Testis (tissue), 3 donors: Measurements from ENCODE around the gene SPRY4. TPM values are rescaled to one million over a fixed set of nuclear protein-coding genes. Genes with fewer than 3 reads are reported as not detected.
"Not testable (repeated sequence)": the region's sequence is repeated elsewhere in the genome, so short reads cannot be mapped to it uniquely, and the experiment has no call there.

Experiments
- DNase-seq: peaks from one replicate; pipeline ENCODE4 v3.0.0-alpha.2; 2019
- H3K27ac ChIP-seq, 2 donors: fragments of 200-600 bp; sonication (generic); one replicate each; pipeline ENCODE4 v1.5.1; 2019
- H3K27me3 ChIP-seq: fragments of 200-600 bp; sonication (generic); one replicate; pipeline ENCODE4 v1.5.1; 2019
- H3K36me3 ChIP-seq: fragments of 200-600 bp; sonication (generic); one replicate; pipeline ENCODE4 v1.5.1; 2017; ENCODE audit warnings: low read depth; ENCODE audit errors: missing control alignments
- H3K4me1 ChIP-seq: fragments of 200-600 bp; sonication (generic); one replicate; pipeline ENCODE4 v1.5.1; 2019
- H3K4me3 ChIP-seq, 2 donors: fragments of 200-600 bp; sonication (generic); one replicate each; pipeline ENCODE4 v1.5.1; 2017 to 2019
- H3K9me3 ChIP-seq: fragments of 200-600 bp; sonication (generic); one replicate; pipeline ENCODE4 v1.5.1; 2017
- POLR2A ChIP-seq: fragments of 450-650 bp; IDR thresholded peaks from one replicate; pipeline ENCODE4 v1.6.1; 2017; ENCODE audit warnings: antibody characterized with exemption, mild to moderate bottlenecking, moderate library complexity
- WGBS, 2 donors: methylation state at CpG; one replicate each; pipeline ENCODE4 v1.1.5; 2018; 5-methylcytosine and 5-hydroxymethylcytosine counted together
- intact Hi-C: fragments of 100-400 bp; cut with DNase I; formaldehyde crosslinking; loops from one replicate; pipeline ENCODE4 v1.15.1; 2023; ENCODE audit warnings: low total_unique reads
- polyA plus RNA-seq: library from polyadenylated mRNA; stranded (reverse); fragments of 350-450 nt; fragmentation: Illumina TruSeq; extraction: RNeasy Lipid Tissue Mini Kit (QIAGEN cat#74804); gene quantifications from one replicate; pipeline ENCODE4 v1.2.3, GENCODE V29; 2014; ENCODE audit warnings: low read depth, low replicate concordance; ENCODE audit not compliant: insufficient read depth
- total RNA-seq, 2 donors: library from RNA; depleted of rRNA; stranded (reverse); fragments of >200 nt; gene quantifications; one replicate each; pipeline ENCODE4 v1.2.3, GENCODE V29; 2016
- TF ChIP-seq, protein P1 (sequence below), 3 experiments: fragments of 450-650 bp in 2 of 3; fragments of 200-600 bp in 1 of 3; sonication (generic) in 1 of 3; IDR thresholded peaks; one replicate each; pipeline ENCODE4 v1.5.1; 2016 to 2019; ENCODE audit warnings: antibody characterized with exemption in 3 of 3, mild to moderate bottlenecking in 2 of 3, moderate library complexity in 1 of 3

SPRY4 gene
- total and polyA plus RNA-seq, 3 donors from 2014 or later, result 3.8 to 7.2 (median 5.3) TPM

- intact Hi-C loops, result no loop called here
- no peaks in the 10 kb centered on the region for H3K4me1 ChIP-seq
- no peak for TF ChIP-seq POLR2A
- TF ChIP-seq, protein P1, sequence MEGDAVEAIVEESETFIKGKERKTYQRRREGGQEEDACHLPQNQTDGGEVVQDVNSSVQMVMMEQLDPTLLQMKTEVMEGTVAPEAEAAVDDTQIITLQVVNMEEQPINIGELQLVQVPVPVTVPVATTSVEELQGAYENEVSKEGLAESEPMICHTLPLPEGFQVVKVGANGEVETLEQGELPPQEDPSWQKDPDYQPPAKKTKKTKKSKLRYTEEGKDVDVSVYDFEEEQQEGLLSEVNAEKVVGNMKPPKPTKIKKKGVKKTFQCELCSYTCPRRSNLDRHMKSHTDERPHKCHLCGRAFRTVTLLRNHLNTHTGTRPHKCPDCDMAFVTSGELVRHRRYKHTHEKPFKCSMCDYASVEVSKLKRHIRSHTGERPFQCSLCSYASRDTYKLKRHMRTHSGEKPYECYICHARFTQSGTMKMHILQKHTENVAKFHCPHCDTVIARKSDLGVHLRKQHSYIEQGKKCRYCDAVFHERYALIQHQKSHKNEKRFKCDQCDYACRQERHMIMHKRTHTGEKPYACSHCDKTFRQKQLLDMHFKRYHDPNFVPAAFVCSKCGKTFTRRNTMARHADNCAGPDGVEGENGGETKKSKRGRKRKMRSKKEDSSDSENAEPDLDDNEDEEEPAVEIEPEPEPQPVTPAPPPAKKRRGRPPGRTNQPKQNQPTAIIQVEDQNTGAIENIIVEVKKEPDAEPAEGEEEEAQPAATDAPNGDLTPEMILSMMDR (IDR thresholded peaks at IDR 0.05), result no peak
Measured at GRCh38 chr5:142304013-142304701, 20.7 kb downstream of the SPRY4 start.

GRCh38 chr5:142303565-142303964, 21.3 kb downstream of the SPRY4 start:
- WGBS, 2 donors, result 76 to 80% methylated on average over 7 of the region's 7 CpGs
- Histone ChIP-seq H3K4me1 (no peaks in the 10 kb centered on the region), H3K27me3 (no peaks in the 10 kb centered on the region), H3K4me3 (no peak overlapping the region), H3K9me3 (no peaks in the 10 kb centered on the region), H3K36me3 (no peaks in the 10 kb centered on the region), H3K27ac (no peak overlapping the region)
- intact Hi-C loops, result no loop called here
- TF ChIP-seq, protein P1 (IDR thresholded peaks at IDR 0.05), result no peak
- TF ChIP-seq POLR2A, result no peak
- no peak for DNase-seq

More at GRCh38 chr5:142304013-142304701, 20.7 kb downstream of the SPRY4 start:
- Histone ChIP-seq H3K9me3 (no peaks in the 10 kb centered on the region), H3K27ac (no peak overlapping the region), H3K4me3 (no peak overlapping the region), H3K27me3 (no peaks in the 10 kb centered on the region), H3K36me3 (no peaks in the 10 kb centered on the region)
- 86 to 94% methylated on average over 13 to 14 of the region's 14 CpGs for WGBS, 2 donors
- DNase-seq, result no peak

GRCh38 chr5:142301540-142301939, 23.3 kb downstream of the SPRY4 start:
- H3K36me3 ChIP-seq, result no peaks in the 10 kb centered on the region
- WGBS, 2 donors, result 60 to 70% methylated on average over 4 of the region's 4 CpGs

DNA sequence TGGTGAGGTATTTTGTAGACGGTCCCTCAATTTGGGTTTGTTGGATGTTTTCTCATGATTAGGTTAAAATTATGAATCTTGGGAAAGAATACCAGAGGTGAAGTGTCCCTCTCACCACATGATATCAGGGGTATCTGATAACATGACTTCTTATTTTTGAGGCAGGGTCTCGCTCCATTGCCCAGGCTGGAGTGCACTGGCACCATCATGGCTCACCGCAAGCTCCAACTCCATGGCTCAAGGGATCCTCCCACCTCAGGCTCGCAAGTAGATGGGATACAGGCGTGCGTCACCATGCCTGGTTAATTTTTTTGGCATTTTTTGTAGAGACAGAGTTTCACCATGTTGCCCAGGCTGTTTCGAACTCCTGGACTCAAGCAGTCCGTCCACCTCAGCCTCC, 24.1 kb downstream of the SPRY4 start:
- peaks cover 3% of the 10 kb centered on the region for H3K4me1 ChIP-seq
- TF ChIP-seq, protein P1 (IDR thresholded peaks at IDR 0.05), result no peak
- no peak for TF ChIP-seq POLR2A
- no peaks in the 10 kb centered on the region for H3K27me3 ChIP-seq
- no peak overlapping the region for H3K27ac ChIP-seq
- 90 to 93% methylated on average over 8 of the region's 8 CpGs for WGBS, 2 donors
- H3K4me3 ChIP-seq, result no peak overlapping the region
- no peaks in the 10 kb centered on the region for H3K36me3 ChIP-seq
- intact Hi-C loops, result no loop called here
- no peak for DNase-seq
- no peaks in the 10 kb centered on the region for H3K9me3 ChIP-seq

More at GRCh38 chr5:142301540-142301939, 23.3 kb downstream of the SPRY4 start:
- TF ChIP-seq POLR2A, result no peak
- TF ChIP-seq, protein P1 (IDR thresholded peaks at IDR 0.05), result no peak
- intact Hi-C loops, result no loop called here
- Histone ChIP-seq H3K4me3 (no peak overlapping the region), H3K9me3 (no peaks in the 10 kb centered on the region), H3K27ac (no peak overlapping the region), H3K4me1 (peaks cover 3% of the 10 kb centered on the region), H3K27me3 (no peaks in the 10 kb centered on the region)
- DNase-seq, result no peak

DNA sequence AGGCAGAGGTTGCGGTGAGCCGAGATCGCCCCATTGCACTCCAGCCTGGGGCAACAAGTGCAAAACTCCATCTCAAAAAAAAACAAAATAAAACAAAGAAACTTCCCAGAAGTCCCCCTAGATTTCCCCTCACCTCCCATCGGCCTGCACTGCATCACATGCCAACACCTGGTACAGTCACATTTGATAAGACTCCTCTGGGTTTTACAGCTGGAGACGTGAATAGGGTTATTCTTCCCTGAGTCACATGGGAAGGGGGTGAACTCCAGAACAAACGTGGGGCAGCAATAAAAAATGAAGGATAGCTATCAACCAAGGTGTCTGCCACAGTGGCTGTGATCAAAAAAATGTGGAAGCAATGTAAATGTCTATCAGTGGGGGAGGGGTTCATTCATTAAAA, 26.0 kb downstream of the SPRY4 start:
- DNase-seq, result no peak
- Histone ChIP-seq H3K36me3 (no peaks in the 10 kb centered on the region), H3K4me3 (no peak overlapping the region), H3K27ac (no peak overlapping the region), H3K9me3 (no peaks in the 10 kb centered on the region), H3K4me1 (peaks cover 3% of the 10 kb centered on the region), H3K27me3 (no peaks in the 10 kb centered on the region)
- TF ChIP-seq POLR2A, result no peak
- TF ChIP-seq, protein P1 (IDR thresholded peaks at IDR 0.05), result no peak
- intact Hi-C loops, result no loop called here
- 81 to 83% methylated on average over 6 of the region's 6 CpGs for WGBS, 2 donors

DNA sequence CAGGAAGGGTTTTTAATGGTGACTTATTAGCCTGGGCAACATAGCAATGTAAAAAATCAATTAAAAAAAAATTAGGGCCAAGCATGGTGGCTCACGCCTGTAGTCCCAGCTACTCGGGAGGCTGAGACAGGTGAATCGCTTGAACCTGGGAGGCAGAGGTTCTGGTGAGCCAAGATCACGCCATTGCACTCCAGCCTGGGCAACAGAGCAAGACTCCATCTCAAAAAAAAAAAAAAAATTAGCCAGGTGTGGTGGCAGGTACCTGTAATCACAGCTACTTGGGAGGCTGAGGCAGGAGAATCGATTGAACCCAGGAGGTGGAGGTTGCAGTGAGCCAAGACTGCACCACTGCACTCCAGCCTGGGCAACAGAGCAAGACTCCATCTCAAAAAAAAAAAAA, 27.0 kb downstream of the SPRY4 start:
- 96 to 97% methylated on average over 5 of the region's 5 CpGs for WGBS, 2 donors
- H3K27ac ChIP-seq, intact Hi-C loops: not testable (repeated sequence)

More for the DNA sequence above, 27.0 kb downstream of the SPRY4 start:
- H3K36me3 ChIP-seq, H3K27me3 ChIP-seq, H3K4me3 ChIP-seq, DNase-seq, H3K9me3 ChIP-seq, H3K4me1 ChIP-seq: not testable (repeated sequence)
